Aorta (tissue), 5 donors: ENCODE measurements around the gene USP47. TPM values are rescaled to one million over a fixed set of nuclear protein-coding genes. Genes with fewer than 3 reads are reported as not detected.
A peak's percentile ranks its signal among the peaks of the same experiment; 100 is the strongest.

ENCODE experiments used
- ATAC-seq: fragments of 200-7000 bp; cut with Tn5 transposase; one replicate; pipeline ENCODE4 v1.9.1; 2022; ENCODE audit warnings: moderate library complexity; ENCODE audit not compliant: low FRiP score
- DNase-seq, 2 donors: peaks; one replicate each; pipeline ENCODE4 v3.0.0-alpha.2; 2020
- H3K27ac ChIP-seq, 2 donors: one replicate each; pipeline ENCODE4 v1.5.1; 2013; ENCODE audit warnings: low read length in 2 of 2, mild to moderate bottlenecking in 2 of 2, moderate library complexity in 2 of 2, control low read depth in 1 of 2, inconsistent platforms in 1 of 2, low read depth in 1 of 2
- H3K27me3 ChIP-seq, 2 donors: one replicate each; pipeline ENCODE4 v1.6.1; 2013; ENCODE audit warnings: control low read depth in 1 of 2, low read length in 1 of 2, mild to moderate bottlenecking in 1 of 2, moderate library complexity in 1 of 2; ENCODE audit not compliant: insufficient read depth in 2 of 2, control insufficient read depth in 1 of 2
- H3K36me3 ChIP-seq, 2 donors: one replicate each; pipeline ENCODE4 v1.6.1; 2013; ENCODE audit warnings: control low read depth in 1 of 2, low read length in 1 of 2, mild to moderate bottlenecking in 1 of 2; ENCODE audit not compliant: insufficient read depth in 2 of 2, control insufficient read depth in 1 of 2
- H3K4me1 ChIP-seq, 2 donors: one replicate each; pipeline ENCODE4 v1.6.1; 2013; ENCODE audit warnings: low read length in 2 of 2, control low read depth in 1 of 2, mild to moderate bottlenecking in 1 of 2, moderate library complexity in 1 of 2; ENCODE audit not compliant: insufficient read depth in 2 of 2, control insufficient read depth in 1 of 2
- H3K4me3 ChIP-seq, 2 donors: one replicate each; pipeline ENCODE4 v1.5.1; 2013; ENCODE audit warnings: low read length in 2 of 2, control low read depth in 1 of 2, mild to moderate bottlenecking in 1 of 2
- H3K9me3 ChIP-seq: one replicate; pipeline ENCODE4 v1.6.1; 2013; ENCODE audit warnings: mild to moderate bottlenecking, low read length; ENCODE audit not compliant: control insufficient read depth
- WGBS, 2 donors: extraction: QIAGEN DNeasy Blood & Tissue Kit; methylation state at CpG; one replicate each; pipeline ENCODE4 v1.1.7; 2013; 5-methylcytosine and 5-hydroxymethylcytosine counted together
- intact Hi-C, 2 donors: fragments of 100-400 bp; cut with DNase I; formaldehyde crosslinking; loops; one replicate each; pipeline versions ENCODE4 v1.14.2 to v1.15.0; 2022
- polyA plus RNA-seq, 2 donors: library from polyadenylated mRNA; stranded (reverse); fragments of 200-250 nt; gene quantifications; one replicate each; pipeline ENCODE4 v1.2.3, GENCODE V29; 2013
- total RNA-seq, 2 donors: library from RNA; stranded (reverse); fragmentation: NEBNext Ultra II Directional; extraction: Animal tissue kit (Norgen Biotek cat#: 25700); gene quantifications; one replicate each; pipeline ENCODE4 v1.2.1, GENCODE V29; 2021
- donor health status: healthy with polysubstance abuse.
- donor health status: Bipolar disorder and iron deficiency.
- donor health status: DM: no; HTN: no; CAD: no.
- donor health status: DM: no; HTN: no; CAD: no.
- donor health status: DM: yes; HTN: yes; CAD: no.

The USP47 gene
- total and polyA plus RNA-seq, 4 donors: 23.2 to 74.9 (median 45.1) TPM

DNA sequence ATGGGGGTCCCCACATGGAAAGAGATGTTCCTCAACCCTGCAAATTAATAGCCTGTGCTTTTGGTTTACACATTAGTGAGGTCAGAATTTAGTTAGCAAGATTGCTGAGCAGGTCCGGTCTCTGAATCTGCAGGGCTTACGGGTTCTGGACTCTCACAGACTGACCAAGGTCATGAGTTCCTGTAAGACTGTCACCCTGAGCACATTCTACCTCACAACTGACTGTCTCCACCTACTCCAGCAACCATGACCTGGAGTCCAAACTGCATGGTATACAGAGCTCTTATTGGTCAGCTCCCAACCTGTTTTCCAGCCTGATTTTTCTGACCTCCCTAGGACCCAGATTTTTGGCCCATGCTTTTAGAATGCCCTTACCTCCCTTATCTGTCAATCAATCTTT is 138.4 kb downstream of the USP47 start:
- WGBS, 2 donors: 71 to 87% methylated on average over 2 of the region's 2 CpGs
- ATAC-seq (no peak), DNase-seq (no peak)
- Histone ChIP-seq H3K27me3 (no peaks in the 10 kb centered on the region), H3K27ac (peak overlapping the region; percentile 70 to 96), H3K36me3 (no peaks in the 10 kb centered on the region), H3K4me1 (peaks cover 7 to 14% of the 10 kb centered on the region in 2 donors), H3K4me3 (no peak overlapping the region), H3K9me3 (no peaks in the 10 kb centered on the region)
- intact Hi-C loops: no loop called here

DNA sequence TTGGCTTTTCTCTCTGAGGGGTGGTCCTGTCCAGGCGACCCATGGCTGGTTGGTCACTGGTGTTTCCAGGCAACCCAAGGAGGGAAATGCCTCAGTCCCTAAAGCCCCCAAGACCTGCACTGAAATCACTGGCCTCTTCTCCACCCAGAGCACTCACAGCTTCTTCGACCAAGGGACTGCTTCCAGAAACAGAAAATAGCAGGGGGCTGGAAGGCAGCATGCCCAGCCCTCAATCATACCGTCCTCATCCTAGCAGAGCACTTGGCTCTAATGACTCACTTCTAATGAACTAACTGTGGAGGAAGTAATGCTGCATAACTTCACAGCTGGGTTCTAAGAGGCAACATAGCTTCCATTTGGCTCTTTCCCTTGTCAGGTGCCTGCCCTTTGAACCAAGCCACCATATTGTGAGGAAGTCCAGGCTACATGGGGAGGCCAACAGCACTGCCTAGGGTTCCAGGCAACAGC is 139.1 kb downstream of the USP47 start:
- 49 to 57% methylated on average over 3 of the region's 3 CpGs for WGBS, 2 donors
- ATAC-seq: no peak
- peaks cover 7 to 13% of the 10 kb centered on the region in 2 donors for H3K4me1 ChIP-seq
- intact Hi-C loops: no loop called here
- no peaks in the 10 kb centered on the region for H3K27me3 ChIP-seq
- DNase-seq: no peak
- H3K27ac ChIP-seq: peak overlapping the region; percentile 70 to 96
- no peaks in the 10 kb centered on the region for H3K36me3 ChIP-seq
- H3K4me3 ChIP-seq: no peak overlapping the region
- no peaks in the 10 kb centered on the region for H3K9me3 ChIP-seq

- intact Hi-C loops: no loop called here
- H3K9me3 ChIP-seq: no peaks in the 10 kb centered on the region
- ATAC-seq (no peak), DNase-seq (no peak)
- peak overlapping the region; percentile 70 to 96 for H3K27ac ChIP-seq
- no peaks in the 10 kb centered on the region for H3K36me3 ChIP-seq
- H3K4me3 ChIP-seq: no peak overlapping the region
- no peaks in the 10 kb centered on the region for H3K27me3 ChIP-seq
- WGBS, 2 donors: 15 to 21% methylated on average over 5 of the region's 5 CpGs
- peaks cover 7 to 9% of the 10 kb centered on the region in 2 donors for H3K4me1 ChIP-seq
These were observed 139.6 kb downstream of the USP47 start for GRCh38 chr11:11981364-11981763.

DNA sequence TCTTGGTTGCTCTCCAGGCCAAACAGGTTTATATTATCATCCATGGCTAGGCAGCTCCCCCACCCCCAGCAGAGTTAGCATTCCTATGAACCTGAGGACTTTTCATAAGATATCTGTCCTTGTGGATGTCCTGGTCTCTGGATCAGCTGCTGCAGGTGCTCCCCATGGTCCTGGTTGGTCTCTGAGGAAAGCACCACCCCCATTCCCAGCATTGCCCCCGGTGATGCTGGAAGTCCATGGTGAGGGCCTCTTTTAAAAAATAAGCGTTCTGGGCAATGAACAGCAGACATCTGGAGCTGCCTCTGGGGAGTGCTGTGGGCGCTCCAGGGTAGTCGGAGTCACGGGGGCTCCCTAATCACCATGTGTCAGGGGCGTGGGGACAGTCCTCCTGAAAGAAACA is 140.1 kb downstream of the USP47 start:
- WGBS, 2 donors: 78 to 83% methylated on average over 6 of the region's 6 CpGs
- Histone ChIP-seq H3K27ac (peak overlapping the region in 1 of 2 donors; percentile 2), H3K27me3 (no peaks in the 10 kb centered on the region), H3K9me3 (no peaks in the 10 kb centered on the region), H3K4me1 (peaks cover 7 to 9% of the 10 kb centered on the region in 2 donors), H3K36me3 (no peaks in the 10 kb centered on the region), H3K4me3 (no peak overlapping the region)
- no peak for DNase-seq
- no peak for ATAC-seq
- intact Hi-C loops: no loop called here

GRCh38 chr11:11982461-11982860 is 140.7 kb downstream of the USP47 start:
- Histone ChIP-seq H3K4me1 (peaks cover 7 to 9% of the 10 kb centered on the region in 2 donors), H3K27ac (peak overlapping the region; percentile 2 to 7), H3K9me3 (no peaks in the 10 kb centered on the region), H3K4me3 (no peak overlapping the region), H3K36me3 (no peaks in the 10 kb centered on the region), H3K27me3 (no peaks in the 10 kb centered on the region)
- DNase-seq: no peak
- 93 to 94% methylated on average over 10 of the region's 10 CpGs for WGBS, 2 donors
- no peak for ATAC-seq
- intact Hi-C loops: no loop called here

DNA sequence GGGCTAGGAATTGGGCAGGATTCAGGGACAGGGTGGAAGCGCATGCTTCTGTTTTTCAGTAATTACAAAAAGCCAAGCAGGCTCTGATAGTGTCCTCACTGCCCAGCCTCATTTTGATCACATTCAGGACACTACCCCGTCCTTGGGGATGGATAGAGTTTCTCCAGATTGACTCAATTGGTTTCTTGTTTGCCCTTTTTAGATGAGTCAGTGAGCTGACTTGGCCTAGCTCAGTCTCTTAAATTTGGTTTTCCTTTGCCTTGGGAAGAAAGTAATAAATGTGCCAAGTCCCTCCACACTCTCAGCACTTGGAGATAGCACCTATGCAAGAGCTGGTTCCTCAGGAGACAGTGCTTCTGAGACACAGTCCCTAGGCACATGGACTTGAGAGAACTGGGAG is 141.2 kb downstream of the USP47 start:
- ATAC-seq: peak; percentile 40
- H3K27ac ChIP-seq: peak overlapping the region; percentile 7 to 9
- H3K4me1 ChIP-seq: peaks cover 7 to 9% of the 10 kb centered on the region in 2 donors

GRCh38 chr11:11983427-11983826 is 141.7 kb downstream of the USP47 start:
- WGBS, 2 donors: 77 to 81% methylated on average over 5 of the region's 5 CpGs
- no peaks in the 10 kb centered on the region for H3K36me3 ChIP-seq
- H3K4me3 ChIP-seq: no peak overlapping the region
- intact Hi-C loops: no loop called here
- no peak for ATAC-seq
- no peaks in the 10 kb centered on the region for H3K9me3 ChIP-seq
- H3K27me3 ChIP-seq: no peaks in the 10 kb centered on the region
- peak overlapping the region in 1 of 2 donors; percentile 9 for H3K27ac ChIP-seq
- H3K4me1 ChIP-seq: peaks cover 7 to 8% of the 10 kb centered on the region in 2 donors
- no peak for DNase-seq

More for the DNA sequence above, 141.2 kb downstream of the USP47 start:
- Histone ChIP-seq H3K36me3 (no peaks in the 10 kb centered on the region), H3K27me3 (no peaks in the 10 kb centered on the region), H3K4me3 (no peak overlapping the region), H3K9me3 (no peaks in the 10 kb centered on the region)
- 49 to 56% methylated on average over 2 of the region's 2 CpGs for WGBS, 2 donors
- DNase-seq: no peak
- intact Hi-C loops: no loop called here

- intact Hi-C loops: no loop called here
- Histone ChIP-seq H3K36me3 (no peaks in the 10 kb centered on the region), H3K27me3 (no peaks in the 10 kb centered on the region), H3K9me3 (no peaks in the 10 kb centered on the region), H3K4me3 (no peak overlapping the region), H3K27ac (peak overlapping the region in 1 of 2 donors; percentile 42), H3K4me1 (peaks cover 7 to 8% of the 10 kb centered on the region in 2 donors)
- no peak for DNase-seq
- no peak for ATAC-seq
- 72 to 73% methylated on average over 5 of the region's 5 CpGs for WGBS, 2 donors
These were observed 142.8 kb downstream of the USP47 start for GRCh38 chr11:11984563-11984962.

DNA sequence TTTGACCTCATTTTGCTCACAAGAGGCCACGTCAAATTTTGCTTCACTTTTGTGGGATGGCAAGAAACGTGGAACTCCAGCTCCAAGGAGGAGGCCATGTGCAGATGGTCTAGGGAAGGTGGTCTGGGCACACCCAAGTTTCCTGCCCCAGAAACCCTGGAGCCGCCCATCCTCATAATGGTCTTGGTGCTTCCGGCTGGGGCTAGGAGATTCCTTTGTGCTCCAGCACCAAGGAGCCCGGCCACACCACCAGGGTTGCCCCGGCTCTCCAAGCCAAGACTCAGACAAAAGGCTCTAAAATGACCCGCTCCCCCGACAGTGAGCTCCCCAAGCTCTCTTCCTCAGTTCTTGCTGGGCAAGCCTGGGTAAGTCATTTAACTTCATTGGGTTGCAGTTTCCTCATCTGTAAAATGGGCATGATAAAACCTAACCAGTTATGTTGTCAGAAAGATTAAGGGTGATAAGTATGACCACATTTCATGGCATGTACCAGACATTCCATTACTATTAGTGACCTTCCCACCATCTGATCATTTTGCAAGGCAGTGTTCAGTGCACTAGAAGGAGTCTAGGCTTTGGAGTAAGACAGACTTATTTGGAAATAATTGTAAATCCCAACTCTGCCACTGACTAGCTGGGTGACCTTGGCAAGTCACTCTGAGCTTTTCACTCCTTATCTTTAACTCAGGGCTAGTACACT is 143.4 kb downstream of the USP47 start:
- Histone ChIP-seq H3K27me3 (no peaks in the 10 kb centered on the region), H3K4me3 (no peak overlapping the region), H3K27ac (peak overlapping the region in 1 of 2 donors; percentile 53), H3K36me3 (no peaks in the 10 kb centered on the region), H3K9me3 (no peaks in the 10 kb centered on the region), H3K4me1 (peaks cover 7 to 8% of the 10 kb centered on the region in 2 donors)
- ATAC-seq (no peak), DNase-seq (no peak)
- WGBS, 2 donors: 87 to 89% methylated on average over 8 of the region's 8 CpGs
- intact Hi-C loops: no loop called here
